K562 (cell line): ENCODE results near the gene SIMC1. TPM values are rescaled to one million over a fixed set of nuclear protein-coding genes. Genes with fewer than 3 reads are reported as not detected.

Experiments used
- ATAC-seq: fragments of 200-7000 bp; cut with Tn5 transposase; 3 replicates; pipeline ENCODE4 v1.9.1; 2020; ENCODE audit warnings: moderate library complexity
- BruUV-seq: library from RNA; stranded (reverse); fragments of 400-500 nt; replicated peaks from 2 replicates; lab custom pipeline; 2021; lab: Mats Ljungman, UMichigan
- CTCF ChIA-PET: fragments of 300-600 bp; formaldehyde crosslinking; extraction: SDS; loops from one replicate; lab custom pipeline; 2021; ENCODE audit warnings: low intra/inter-chr PET ratio; lab: Yijun Ruan, JAX
- POLR2A ChIA-PET: fragments of 300-600, 350-650 bp; sonication (Branson Sonifier 250); formaldehyde crosslinking; extraction: SDS; loops from one replicate; lab custom pipeline; 2021; ENCODE audit warnings: antibody characterized with exemption, inconsistent platforms; lab: Yijun Ruan, JAX
- DNase-seq, 4 experiments: peaks; one replicate each; pipeline versions ENCODE4 v3.0.0 to v3.0.0-alpha.2; 2011 to 2018; ENCODE audit warnings: low spot score in 3 of 4, mixed read lengths in 3 of 4; ENCODE audit errors: extremely low read depth in 1 of 4
- FAIRE-seq: peaks from 2 replicates; lab custom pipeline; 2011; peaks lifted over from hg19 to GRCh38; lab: Jason Lieb, UNC
- H2AFZ ChIP-seq: 2 replicates; pipeline ENCODE4 v1.6.0; 2011; ENCODE audit warnings: low read depth, low read length, control low read depth, inconsistent platforms
- H3K27ac ChIP-seq: fragments of 200-600 bp; 3 replicates; pipeline ENCODE4 v1.8.0; 2011; ENCODE audit warnings: low read depth, mild to moderate bottlenecking, control low read depth, inconsistent platforms, low read length, moderate library complexity, mixed read lengths; ENCODE audit errors: extremely low read depth
- H3K27me3 ChIP-seq, 2 experiments: fragments of 300-600 bp in 1 of 2; 2 replicates in 1 of 2; 3 replicates in 1 of 2; pipeline versions ENCODE4 v1.6.0 to v1.8.0; 2011; ENCODE audit warnings: inconsistent platforms in 2 of 2, low read length in 2 of 2, mild to moderate bottlenecking in 1 of 2, mixed read lengths in 1 of 2, moderate library complexity in 1 of 2; ENCODE audit not compliant: control insufficient read depth in 2 of 2, insufficient read depth in 2 of 2
- H3K36me3 ChIP-seq: fragments of 300-600 bp; 3 replicates; pipeline ENCODE4 v1.8.0; 2011; ENCODE audit warnings: mild to moderate bottlenecking, low read length, inconsistent platforms; ENCODE audit not compliant: control insufficient read depth, insufficient read depth
- H3K4me1 ChIP-seq, 2 experiments: fragments of 200-600 bp in 1 of 2; replicated peaks in 1 of 2; 2 replicates in 1 of 2; 3 replicates in 1 of 2; pipeline versions ENCODE4 v1.5.1 to v1.8.0; 2011; ENCODE audit warnings: inconsistent platforms in 2 of 2, low read length in 2 of 2, mild to moderate bottlenecking in 1 of 2, mixed read lengths in 1 of 2, moderate library complexity in 1 of 2; ENCODE audit not compliant: control insufficient read depth in 2 of 2, insufficient read depth in 2 of 2
- H3K4me2 ChIP-seq: 2 replicates; pipeline ENCODE4 v1.6.1; 2011; ENCODE audit warnings: low read length, control low read depth, inconsistent platforms, mixed read lengths; ENCODE audit not compliant: insufficient read depth
- H3K4me3 ChIP-seq: fragments of 200-600 bp; sonication (generic), shearing (Covaris generic); 2 replicates; pipeline ENCODE4 v1.5.1; 2016; ENCODE audit warnings: control low read depth, inconsistent platforms
- H3K79me2 ChIP-seq: fragments of 200-600 bp; 3 replicates; pipeline ENCODE4 v1.8.0; 2011; ENCODE audit warnings: low read length, inconsistent platforms; ENCODE audit not compliant: control insufficient read depth, insufficient read depth
- H3K9ac ChIP-seq, 2 experiments: 2 replicates each; pipeline versions ENCODE4 v1.6.0 to v1.6.1; 2011; ENCODE audit warnings: low read depth in 2 of 2, low read length in 2 of 2, control low read depth in 1 of 2, inconsistent platforms in 1 of 2, mild to moderate bottlenecking in 1 of 2, mixed read lengths in 1 of 2; ENCODE audit not compliant: insufficient read depth in 1 of 2
- H3K9me1 ChIP-seq: one replicate; pipeline ENCODE4 v1.6.0; 2011; ENCODE audit warnings: inconsistent platforms, mild to moderate bottlenecking, low read length, moderate library complexity; ENCODE audit not compliant: control insufficient read depth, insufficient read depth
- H3K9me3 ChIP-seq: replicated peaks from 2 replicates; pipeline ENCODE4 v1.5.1; 2011; ENCODE audit warnings: low read depth, low read length, inconsistent platforms; ENCODE audit not compliant: control insufficient read depth, insufficient read depth
- H4K20me1 ChIP-seq: replicated peaks from 2 replicates; pipeline ENCODE4 v1.6.1; 2011; ENCODE audit warnings: low read length, inconsistent platforms, mixed read lengths; ENCODE audit not compliant: control insufficient read depth, insufficient read depth
- FOXM1 ChIP-seq, 2 experiments: fragments of 450-650 bp in 1 of 2; sonication (generic) in 1 of 2; formaldehyde crosslinking in 1 of 2; IDR thresholded peaks; 2 replicates each; pipeline versions ENCODE4 v1.6.1 to v1.9.0; 2017 to 2022; ENCODE audit warnings: low read depth in 2 of 2, mild to moderate bottlenecking in 2 of 2, missing genetic modification reagents in 1 of 2, moderate library complexity in 1 of 2
- HMG20B ChIP-seq: fragments of 250-450 bp; sonication (Bioruptor Pico); IDR thresholded peaks from 2 replicates; pipeline ENCODE4 v1.5.0; 2021; ENCODE audit warnings: mild to moderate bottlenecking
- PHTF2 ChIP-seq: fragments of 250-450 bp; sonication (Bioruptor Pico); IDR thresholded peaks from 2 replicates; pipeline ENCODE4 v1.5.0; 2021; ENCODE audit warnings: mild to moderate bottlenecking
- RBFOX2 ChIP-seq: fragments of 200-400 bp; formaldehyde crosslinking; IDR thresholded peaks from 2 replicates; pipeline ENCODE4 v1.6.1; 2017; ENCODE audit warnings: low read depth, mild to moderate bottlenecking, low read length, moderate library complexity
- REST ChIP-seq, 2 experiments: fragments of 450-650 bp; formaldehyde crosslinking in 1 of 2; IDR thresholded peaks; 2 replicates each; pipeline versions ENCODE4 v1.4.0 to v1.6.1; 2014 to 2020; ENCODE audit warnings: mild to moderate bottlenecking in 2 of 2, borderline replicate concordance in 1 of 2, low read depth in 1 of 2
- SETDB1 ChIP-seq: IDR thresholded peaks from one replicate; pipeline ENCODE4 v1.6.1; 2012; ENCODE audit warnings: low read length, control low read depth, inconsistent platforms
- ZFP30 ChIP-seq: fragments of 250-450 bp; sonication (Bioruptor Pico); IDR thresholded peaks from 2 replicates; pipeline ENCODE4 v1.8.0; 2022; ENCODE audit warnings: moderate library complexity, mild to moderate bottlenecking, inconsistent platforms, borderline replicate concordance
- ZKSCAN1 ChIP-seq: fragments of 150-350 bp; IDR thresholded peaks from 2 replicates; pipeline ENCODE4 v1.6.1; 2016; ENCODE audit warnings: low read depth, low read length
- WGBS: fragments of 100-300 bp; shearing (Covaris generic); methylation state at CpG from one replicate; pipeline ENCODE4 v1.1.6; 2016; ENCODE audit warnings: low coverage, mixed read lengths; ENCODE audit not compliant: insufficient coverage; ENCODE audit errors: missing lambda C conversion rate; 5-methylcytosine and 5-hydroxymethylcytosine counted together
- in situ Hi-C: fragments of 300-500 bp; cut with MboI; formaldehyde crosslinking; loops from 4 replicates; pipeline ENCODE4 v1.15.0; 2018; ENCODE audit warnings: inconsistent platforms, mixed read lengths
- intact Hi-C: fragments of 100-400 bp; cut with micrococcal nuclease; formaldehyde crosslinking; loops from 2 replicates; pipeline ENCODE4 v1.14.2; 2022
- polyA plus RNA-seq, 8 experiments: library from polyadenylated mRNA; depleted of rRNA in 4 of 8; stranded (reverse) in 5 of 8; unstranded in 3 of 8; fragments of >200 nt; fragmentation: Nextera tagmentation in 2 of 8; fragmentation: Illumina TruSeq in 1 of 8; extraction: Ambion mirVana in 2 of 8; extraction: Trizol in 1 of 8; gene quantifications; 2 replicates each; pipeline versions ENCODE4 v1.2.1 to v1.2.3, GENCODE V29; 2011 to 2014; ENCODE audit warnings: inconsistent platforms in 1 of 8, missing spikeins in 1 of 8
- total RNA-seq, 7 experiments: library from RNA; depleted of rRNA in 6 of 7; stranded (reverse); fragments of >200 nt in 6 of 7; fragmentation: Illumina TruSeq in 2 of 7; extraction: Trizol in 2 of 7; gene quantifications; 2 replicates each; pipeline versions ENCODE4 v1.2.1 to v1.2.3, GENCODE V29; 2011 to 2021; ENCODE audit warnings: low replicate concordance in 1 of 7

Gene SIMC1
- total and polyA plus RNA-seq, 9 of the 15 experiments (the other 6 are each of a cell fraction or from before 2014, with no cell fraction given), result 7.2 to 36.3 (median 14.7) TPM

- Histone ChIP-seq H3K9me1 (no peaks in the 10 kb centered on the region), H3K9ac (peak overlapping the region in 1 of 2 experiments; percentile 55; a peak in 1 of 4 replicates), H3K27me3 (no peaks in the 10 kb centered on the region), H4K20me1 (no peaks in the 10 kb centered on the region), H2AFZ (no peak overlapping the region), H3K4me1 (peaks cover 19 to 26% of the 10 kb centered on the region in 2 experiments), H3K79me2 (peaks cover 12% of the 10 kb centered on the region; the same call in 1 of the 3 replicates), H3K4me3 (no peak overlapping the region), H3K36me3 (no peaks in the 10 kb centered on the region), H3K4me2 (no peak overlapping the region), H3K9me3 (no peaks in the 10 kb centered on the region), H3K27ac (no peak overlapping the region)
- no TSS peak for BruUV-seq
- FAIRE-seq, result no peak
- 57% methylated on average over 11 of the region's 11 CpGs for WGBS
- ChIA-PET POLR2A (interaction anchor here (0.6 to 1.0 kb wide), 2 partner anchors 9 to 25 kb away, joined by 3 read pairs; no protein-coding TSS in a partner anchor), CTCF (no interaction called here)
- no peak for DNase-seq
- intact Hi-C loops (no loop called here), in situ Hi-C loops (no loop called here)
- peak; percentile 27; the same call in 1 of the 2 replicates for TF ChIP-seq REST (IDR thresholded peaks at IDR 0.05; ENCODE audit: borderline replicate concordance)
- TF ChIP-seq REST (CRISPR knock-in tag; IDR thresholded peaks at IDR 0.05; ENCODE audit: low read depth), result no peak
- TF ChIP-seq RBFOX2, result no peak
- TF ChIP-seq FOXM1 (IDR thresholded peaks at IDR 0.05; ENCODE audit: low read depth), result no peak
- no peak for TF ChIP-seq FOXM1 (CRISPR knock-in tag; IDR thresholded peaks at IDR 0.05; ENCODE audit: low read depth)
- TF ChIP-seq PHTF2 (CRISPR knock-in tag), result no peak
- TF ChIP-seq ZKSCAN1, result no peak
- no peak for TF ChIP-seq SETDB1
- TF ChIP-seq HMG20B, result no peak
- no peak for TF ChIP-seq ZFP30
- no peak for ATAC-seq
Measured at GRCh38 chr5:176188506-176189193, 49.6 kb upstream of the SIMC1 start.
